HG02623 (cell line): ENCODE data around the gene IMPA2.
"Not testable (repeated sequence)": the region's sequence is repeated elsewhere in the genome, so short reads cannot be mapped to it uniquely, and the experiment has no call there.

Experiments
- ATAC-seq: cut with Tn5 transposase; IDR thresholded peaks from one replicate; pipeline ENCODE4 v1.9.1; 2021; ENCODE audit warnings: moderate library complexity; ENCODE audit not compliant: unreplicated experiment

IMPA2 gene

GRCh38 chr18:12068316-12068949, 87.1 kb downstream of the IMPA2 start:
- ATAC-seq, result not testable (repeated sequence)

GRCh38 chr18:12068950-12069320, 87.6 kb downstream of the IMPA2 start:
- no peak for ATAC-seq

DNA sequence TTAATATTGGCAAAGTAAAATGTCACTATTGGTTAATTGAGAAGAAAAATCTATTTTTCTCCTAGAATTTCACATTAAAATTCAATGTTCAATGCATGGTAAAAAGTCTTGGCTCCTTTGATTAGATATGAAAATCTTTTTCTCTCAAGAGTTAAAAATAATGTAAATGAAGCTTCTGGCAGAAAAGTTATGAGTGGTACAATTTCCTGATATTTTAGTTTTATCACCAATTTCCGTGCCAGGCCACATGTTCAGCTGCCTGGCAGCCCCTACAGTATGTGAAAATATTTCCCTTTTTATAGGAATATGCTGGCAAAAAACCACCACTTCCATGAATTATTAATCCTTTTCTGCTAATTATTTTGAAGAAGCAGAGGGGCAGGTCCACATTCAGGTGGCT, 89.8 kb downstream of the IMPA2 start:
- not testable (repeated sequence) for ATAC-seq

DNA sequence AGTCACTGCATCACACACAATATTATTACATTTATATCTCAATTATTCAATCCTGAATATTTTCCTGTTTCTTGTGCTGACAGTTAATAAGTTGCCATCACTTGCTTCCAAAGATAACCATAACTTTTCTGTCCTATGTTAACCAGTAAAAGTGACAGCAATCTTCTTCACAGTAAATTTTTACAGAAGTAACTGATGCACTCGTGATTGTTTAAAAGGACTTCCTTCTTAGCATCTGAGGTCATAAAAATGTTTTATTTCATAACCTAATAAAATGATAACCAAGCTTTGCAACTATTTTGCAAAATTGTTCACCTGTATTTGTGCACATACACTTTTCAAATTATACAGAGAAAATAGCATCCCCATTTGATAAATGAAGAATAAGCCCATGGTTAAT, 91.7 kb downstream of the IMPA2 start:
- no peak for ATAC-seq

DNA sequence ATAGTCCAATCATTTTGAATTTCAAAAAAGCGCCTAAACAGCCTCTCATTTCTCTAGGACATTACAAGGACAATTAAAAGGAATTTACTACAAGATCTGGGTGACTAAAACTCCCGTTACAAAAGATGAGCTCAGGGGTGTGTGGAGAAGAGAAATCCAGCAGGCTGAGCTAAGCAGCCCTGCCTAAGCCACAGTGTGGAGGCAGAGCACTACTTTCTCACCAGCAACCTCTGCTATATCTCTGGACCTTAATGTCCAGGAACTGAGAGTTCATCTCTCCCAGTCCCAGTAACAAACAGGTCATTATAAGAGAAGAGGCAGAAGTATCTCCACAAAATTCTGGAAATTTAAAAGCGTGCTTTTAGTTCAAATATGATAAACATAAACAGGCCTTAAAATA, 93.4 kb downstream of the IMPA2 start:
- ATAC-seq, result no peak

- ATAC-seq, result no peak
These were observed 95.3 kb downstream of the IMPA2 start for GRCh38 chr18:12076424-12077140.

DNA sequence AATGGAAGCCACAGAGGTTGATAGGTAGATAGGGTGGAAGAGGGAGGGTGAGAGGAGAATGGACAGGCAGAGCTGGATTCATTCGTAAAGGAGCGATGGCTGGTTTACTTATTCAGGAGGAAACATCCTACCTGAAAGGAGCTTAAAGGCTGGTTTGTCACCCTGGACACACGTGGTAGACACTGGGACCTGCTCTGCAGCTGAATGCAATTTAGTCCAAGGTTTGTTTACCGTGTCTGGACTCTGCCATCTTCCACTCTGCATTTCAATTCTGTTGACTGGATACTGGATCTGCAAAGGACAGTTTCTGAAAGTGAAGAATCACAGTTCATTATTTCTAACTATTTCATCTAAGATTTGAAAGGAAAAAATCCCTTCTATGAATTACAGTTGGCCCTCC, 96.7 kb downstream of the IMPA2 start:
- ATAC-seq, result not testable (repeated sequence)

- no peak for ATAC-seq
These were observed 98.4 kb downstream of the IMPA2 start for GRCh38 chr18:12079491-12080237.
